Small intestine (tissue), 7 donors: ENCODE measurements around the gene FAM228B. TPM values are rescaled to one million over a fixed set of nuclear protein-coding genes. Genes with fewer than 3 reads are reported as not detected.
"Not testable (repeated sequence)": the region's sequence is repeated elsewhere in the genome, so short reads cannot be mapped to it uniquely, and the experiment has no call there.

ENCODE experiments used
- DNase-seq, 2 donors: peaks; one replicate each; pipeline versions ENCODE4 v3.0.0 to v3.0.0-alpha.2; 2013
- FAIRE-seq: peaks from 2 replicates; lab custom pipeline; 2012; peaks lifted over from hg19 to GRCh38; lab: Jason Lieb, UNC
- H3K27ac ChIP-seq, 3 donors: one replicate each; pipeline ENCODE4 v1.5.1; 2013; ENCODE audit warnings: low read length in 2 of 3, mild to moderate bottlenecking in 2 of 3, control low read depth in 1 of 3, inconsistent platforms in 1 of 3, low read depth in 1 of 3, moderate library complexity in 1 of 3
- H3K27me3 ChIP-seq, 3 donors: one replicate each; pipeline ENCODE4 v1.6.1; 2013; ENCODE audit warnings: low read length in 3 of 3, inconsistent platforms in 1 of 3; ENCODE audit not compliant: control insufficient read depth in 3 of 3, insufficient read depth in 3 of 3
- H3K36me3 ChIP-seq, 3 donors: one replicate each; pipeline ENCODE4 v1.6.1; 2013; ENCODE audit warnings: low read length in 3 of 3, inconsistent platforms in 1 of 3, low read depth in 1 of 3, mild to moderate bottlenecking in 1 of 3, moderate library complexity in 1 of 3; ENCODE audit not compliant: control insufficient read depth in 3 of 3, insufficient read depth in 2 of 3
- H3K4me1 ChIP-seq, 3 donors: one replicate each; pipeline ENCODE4 v1.6.1; 2013; ENCODE audit warnings: low read length in 2 of 3, inconsistent platforms in 1 of 3, low read depth in 1 of 3, mild to moderate bottlenecking in 1 of 3, moderate library complexity in 1 of 3; ENCODE audit not compliant: control insufficient read depth in 3 of 3, insufficient read depth in 2 of 3
- H3K4me3 ChIP-seq, 3 donors: one replicate each; pipeline ENCODE4 v1.5.1; 2013; ENCODE audit warnings: low read length in 3 of 3, control low read depth in 1 of 3, inconsistent platforms in 1 of 3, low read depth in 1 of 3, mild to moderate bottlenecking in 1 of 3, moderate library complexity in 1 of 3
- H3K9me3 ChIP-seq, 2 donors: one replicate each; pipeline ENCODE4 v1.6.1; 2013; ENCODE audit warnings: low read depth in 1 of 2, low read length in 1 of 2; ENCODE audit not compliant: control insufficient read depth in 2 of 2, insufficient read depth in 1 of 2
- WGBS, 3 donors: extraction: QIAGEN DNeasy Blood & Tissue Kit; methylation state at CpG; one replicate each; pipeline ENCODE4 v1.1.7; 2013; 5-methylcytosine and 5-hydroxymethylcytosine counted together
- polyA plus RNA-seq, 4 donors: library from polyadenylated mRNA; stranded (reverse) in 3 of 4; unstranded in 1 of 4; fragments of 200-250 nt in 3 of 4; fragments of 120-200 nt in 1 of 4; gene quantifications; one replicate each; pipeline versions ENCODE4 v1.2.1 to v1.2.3, GENCODE V29; 2013
- donor health status: healthy with polysubstance abuse.
- donor health status: control.
- donor health status: control.
- donor health status: Bipolar disorder and iron deficiency.
- donor health status: healthy.

Gene FAM228B
- polyA plus RNA-seq, 4 donors: 2.9 to 8.4 (median 3.9) TPM

DNA sequence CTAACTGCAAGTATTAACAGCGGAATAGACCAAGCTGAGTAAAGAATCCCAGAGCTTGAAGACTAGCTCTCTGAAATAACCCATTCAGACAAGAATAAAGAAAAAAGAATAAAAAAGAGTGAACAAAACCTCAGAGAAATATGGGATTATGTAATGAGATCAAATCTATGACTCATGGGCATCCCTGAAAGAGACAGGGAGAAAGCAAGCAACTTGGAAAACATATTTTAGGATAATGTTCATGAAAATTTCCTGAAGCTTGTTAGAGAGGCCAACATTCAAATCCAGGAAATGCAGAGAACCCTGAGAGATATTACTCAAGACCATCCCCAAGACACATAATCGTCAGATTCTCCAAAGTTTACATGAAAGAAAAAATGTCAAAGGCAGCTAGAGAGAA, 17.5 kb upstream of the FAM228B start:
- no peak overlapping the region for H3K4me3 ChIP-seq
- no peak for FAIRE-seq

DNA sequence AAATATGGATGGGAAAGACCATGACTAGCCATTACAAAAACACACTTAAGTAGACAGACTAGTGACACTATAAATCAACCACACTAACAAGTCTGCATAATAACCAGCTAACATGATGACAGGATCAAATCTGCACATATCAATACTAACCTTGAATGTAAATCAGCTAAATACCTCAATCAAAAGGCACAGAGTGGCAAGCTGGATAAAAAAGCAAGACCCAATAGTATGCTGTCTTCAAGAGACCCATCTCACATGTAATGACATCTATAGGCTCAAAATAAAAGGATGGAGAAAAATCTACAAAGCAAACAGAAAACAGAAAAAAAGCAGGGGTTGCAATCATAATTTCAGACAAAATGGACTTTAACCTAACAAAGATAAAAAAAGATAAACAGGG, 16.5 kb upstream of the FAM228B start:
- H3K9me3 ChIP-seq: peaks cover 0 to 18% of the 10 kb centered on the region in 2 donors
- DNase-seq (no peak), FAIRE-seq (no peak)
- no peaks in the 10 kb centered on the region for H3K27me3 ChIP-seq
- no peak overlapping the region for H3K27ac ChIP-seq
- no peak overlapping the region for H3K4me3 ChIP-seq
- peaks cover 0 to 5% (median 0%) of the 10 kb centered on the region in 3 donors for H3K36me3 ChIP-seq
- H3K4me1 ChIP-seq: no peaks in the 10 kb centered on the region

More for the DNA sequence above, 17.5 kb upstream of the FAM228B start:
- no peaks in the 10 kb centered on the region for H3K4me1 ChIP-seq
- no peak overlapping the region for H3K27ac ChIP-seq
- peaks cover 0 to 5% (median 0%) of the 10 kb centered on the region in 3 donors for H3K36me3 ChIP-seq
- no peak for DNase-seq
- WGBS, 3 donors: 30 to 49% (median 44%) methylated on average over 2 of the region's 2 CpGs
- H3K27me3 ChIP-seq: no peaks in the 10 kb centered on the region
- peaks cover 0 to 18% of the 10 kb centered on the region in 2 donors for H3K9me3 ChIP-seq

DNA sequence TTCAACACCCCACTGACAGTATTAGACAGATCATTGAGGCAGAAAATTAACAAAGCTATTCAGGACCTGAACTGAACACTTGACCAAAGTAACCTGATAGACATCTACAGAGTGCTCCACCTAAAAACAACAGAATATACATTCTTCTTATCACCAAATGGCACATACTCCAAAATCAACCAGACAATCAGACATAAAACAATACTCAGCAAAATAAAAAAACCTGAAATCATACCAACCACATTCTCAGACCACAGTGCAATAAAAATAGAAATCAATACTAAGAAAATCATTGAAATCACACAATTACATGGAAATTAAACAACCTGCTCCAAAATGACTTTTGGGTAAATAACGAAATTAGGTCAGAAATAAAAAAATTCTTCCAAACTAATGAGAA, 15.9 kb upstream of the FAM228B start:
- WGBS, 3 donors: 47 to 67% (median 51%) methylated on average over 1 of the region's 1 CpG
- no peak for FAIRE-seq
- peaks cover 0 to 5% (median 0%) of the 10 kb centered on the region in 3 donors for H3K36me3 ChIP-seq
- no peaks in the 10 kb centered on the region for H3K27me3 ChIP-seq
- no peaks in the 10 kb centered on the region for H3K4me1 ChIP-seq
- H3K27ac ChIP-seq: no peak overlapping the region
- H3K9me3 ChIP-seq: peaks cover 0 to 18% of the 10 kb centered on the region in 2 donors
- no peak for DNase-seq
- no peak overlapping the region for H3K4me3 ChIP-seq

DNA sequence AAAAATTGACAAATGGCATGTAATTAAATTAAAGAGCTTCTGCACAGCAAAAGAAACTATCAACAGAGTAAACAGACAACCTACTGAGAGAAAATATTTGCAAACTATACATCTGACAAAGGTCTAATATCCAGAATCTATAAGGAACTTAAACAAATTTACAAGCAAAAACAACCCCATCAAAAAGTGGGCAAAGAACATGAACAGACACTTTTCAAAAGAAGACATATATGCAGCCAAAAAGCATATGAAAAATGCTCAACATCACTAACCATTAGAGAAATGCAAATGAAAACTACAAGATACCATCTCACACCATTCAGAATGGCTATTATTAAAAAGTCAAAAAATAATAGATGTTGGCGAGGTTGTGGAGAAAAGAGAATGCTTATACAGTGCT, 13.8 kb upstream of the FAM228B start:
- not testable (repeated sequence) for FAIRE-seq, H3K4me1 ChIP-seq, DNase-seq, H3K27ac ChIP-seq, H3K4me3 ChIP-seq, H3K27me3 ChIP-seq, H3K36me3 ChIP-seq
- WGBS, 3 donors: 88 to 96% (median 94%) methylated on average over 1 of the region's 1 CpG
- H3K9me3 ChIP-seq: peaks cover 0 to 21% of the 10 kb centered on the region in 2 donors

DNA sequence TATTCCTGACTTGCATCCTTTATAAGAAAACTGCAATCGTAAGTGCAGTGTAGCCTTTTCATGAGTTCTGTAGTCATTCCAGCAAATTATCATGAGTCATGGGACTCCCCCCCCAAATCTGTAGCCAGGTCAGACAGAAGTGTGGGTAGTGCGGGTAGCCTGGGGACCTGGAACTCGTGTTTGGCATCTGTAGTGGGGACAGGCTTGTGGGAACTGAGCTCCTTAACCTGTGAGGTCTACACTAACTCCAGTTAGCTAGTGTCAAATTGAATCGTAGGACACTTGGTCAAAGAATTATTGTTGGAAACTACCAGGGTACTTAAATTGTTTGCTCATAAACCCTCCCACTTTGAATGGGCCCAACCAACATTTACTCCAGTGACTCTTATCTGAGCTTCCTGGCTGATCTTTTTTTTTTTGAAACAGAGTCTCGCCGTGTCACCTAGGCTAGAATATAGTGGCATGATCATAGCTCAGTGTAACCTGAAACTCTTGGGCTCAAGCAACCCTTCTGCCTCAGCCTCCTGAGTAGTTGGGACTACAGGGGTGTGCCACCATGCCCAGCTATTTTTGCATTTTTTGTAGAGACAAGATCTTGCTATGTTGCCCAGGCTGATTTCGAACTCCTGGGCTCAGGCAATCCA, 12.5 kb upstream of the FAM228B start:
- Histone ChIP-seq H3K27ac (no peak overlapping the region), H3K27me3 (no peaks in the 10 kb centered on the region), H3K4me3 (no peak overlapping the region), H3K36me3 (no peaks in the 10 kb centered on the region), H3K4me1 (no peaks in the 10 kb centered on the region), H3K9me3 (peaks cover 0 to 23% of the 10 kb centered on the region in 2 donors)
- FAIRE-seq (no peak), DNase-seq (no peak)
- WGBS, 3 donors: 86 to 89% (median 88%) methylated on average over 7 of the region's 7 CpGs

DNA sequence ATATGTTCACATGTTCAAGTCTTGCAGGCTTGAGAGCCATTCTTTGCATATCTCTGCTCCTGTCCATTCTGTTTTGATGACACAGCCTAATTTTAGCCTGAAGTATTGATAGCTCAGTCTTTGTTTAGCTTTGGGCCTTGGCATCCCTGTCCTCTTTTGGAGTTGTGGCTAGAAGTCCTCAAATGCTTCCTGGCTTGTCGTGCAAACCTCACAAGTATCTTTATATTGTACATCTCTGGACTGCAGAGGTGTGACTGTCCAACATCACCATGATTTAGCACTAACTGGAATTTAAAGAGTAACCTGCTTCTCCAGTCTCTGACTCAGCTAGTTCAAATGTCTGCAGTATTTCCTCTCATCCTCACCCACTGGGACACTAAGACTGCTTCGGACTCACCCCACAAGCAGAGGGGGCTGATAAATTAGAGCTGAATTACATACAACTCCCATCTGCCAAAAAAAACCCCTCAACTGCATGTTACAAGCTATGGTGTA, 11.8 kb upstream of the FAM228B start:
- H3K36me3 ChIP-seq: no peaks in the 10 kb centered on the region
- FAIRE-seq (no peak), DNase-seq (no peak)
- H3K9me3 ChIP-seq: peaks cover 0 to 18% of the 10 kb centered on the region in 2 donors
- H3K27ac ChIP-seq: no peak overlapping the region
- no peaks in the 10 kb centered on the region for H3K4me1 ChIP-seq
- no peak overlapping the region for H3K4me3 ChIP-seq
- 66 to 88% (median 81%) methylated on average over 2 of the region's 2 CpGs for WGBS, 3 donors
- H3K27me3 ChIP-seq: no peaks in the 10 kb centered on the region

DNA sequence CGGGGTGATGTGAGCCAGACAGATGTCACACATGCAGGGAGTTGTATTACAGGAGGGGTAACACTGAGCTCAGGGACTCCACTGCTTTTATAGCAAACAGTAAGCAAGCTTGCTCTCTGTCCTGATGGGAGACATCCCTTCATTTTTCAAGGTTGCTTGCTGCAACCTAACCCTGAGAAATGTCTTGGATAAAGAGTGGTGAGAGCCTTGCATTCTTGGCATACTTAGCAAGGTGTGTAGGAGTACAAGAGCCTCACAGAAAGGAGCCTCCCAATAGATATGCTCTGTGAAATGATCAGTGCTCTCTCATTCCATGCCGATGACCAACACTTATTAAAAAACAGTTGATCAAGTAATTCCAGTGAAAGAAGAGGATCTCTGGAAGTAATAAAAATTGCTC, 8.2 kb upstream of the FAM228B start:
- FAIRE-seq (no peak), DNase-seq (no peak)
- Histone ChIP-seq H3K9me3 (peaks cover 0 to 12% of the 10 kb centered on the region in 2 donors), H3K4me1 (no peaks in the 10 kb centered on the region), H3K4me3 (no peak overlapping the region), H3K27ac (no peak overlapping the region), H3K36me3 (no peaks in the 10 kb centered on the region), H3K27me3 (no peaks in the 10 kb centered on the region)
- 48 to 49% (median 48%) methylated on average over 2 of the region's 2 CpGs for WGBS, 3 donors

DNA sequence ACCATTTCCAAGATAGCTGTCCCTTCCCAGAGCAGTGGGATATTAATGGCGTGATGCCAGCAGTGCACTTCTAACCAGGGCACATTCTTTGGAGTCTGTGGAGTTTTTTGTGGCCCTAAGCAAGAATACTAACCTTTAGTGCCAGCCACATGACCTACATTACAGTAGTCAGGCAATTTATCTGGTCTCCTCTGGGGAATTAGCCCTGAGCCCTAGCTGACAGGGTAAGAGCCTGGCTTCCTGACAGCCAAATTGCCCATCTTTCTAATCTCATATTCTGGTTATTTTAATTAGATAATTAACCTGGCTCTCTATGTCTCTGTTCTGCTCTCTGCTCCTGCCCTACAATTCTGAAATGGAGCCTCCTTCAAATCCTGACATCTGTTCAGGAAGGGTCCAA, 5.4 kb upstream of the FAM228B start:
- Histone ChIP-seq H3K4me3 (no peak overlapping the region), H3K36me3 (no peaks in the 10 kb centered on the region), H3K9me3 (peaks cover 0 to 12% of the 10 kb centered on the region in 2 donors), H3K27me3 (no peaks in the 10 kb centered on the region), H3K4me1 (peaks cover 0 to 2% (median 0%) of the 10 kb centered on the region in 3 donors), H3K27ac (no peak overlapping the region)
- DNase-seq: no peak
- no peak for FAIRE-seq
- WGBS, 3 donors: 80 to 88% (median 88%) methylated on average over 1 of the region's 1 CpG

DNA sequence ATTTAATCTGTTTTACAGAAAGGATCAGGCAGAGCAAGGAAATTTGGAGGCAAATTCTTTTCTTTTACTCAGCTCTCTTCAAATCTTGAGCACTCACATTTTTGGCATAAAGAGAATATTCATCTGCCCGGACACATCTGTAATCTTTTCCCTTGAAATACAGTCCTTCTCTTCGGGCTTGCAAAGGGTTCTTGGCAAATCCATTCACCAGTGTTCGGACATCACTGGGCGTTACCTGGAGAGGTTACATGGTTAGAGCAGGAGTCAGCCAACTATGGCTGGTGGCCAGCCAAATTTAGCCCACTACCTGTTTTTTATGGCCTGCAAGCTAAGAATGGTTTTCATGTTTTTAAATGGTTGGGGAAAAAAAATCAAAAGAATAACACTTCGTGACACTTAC, 2.2 kb upstream of the FAM228B start:
- Histone ChIP-seq H3K4me3 (no peak overlapping the region), H3K27me3 (no peaks in the 10 kb centered on the region), H3K36me3 (no peaks in the 10 kb centered on the region), H3K4me1 (peaks cover 0 to 5% (median 0%) of the 10 kb centered on the region in 3 donors), H3K9me3 (no peaks in the 10 kb centered on the region), H3K27ac (no peak overlapping the region)
- FAIRE-seq (no peak), DNase-seq (no peak)
- WGBS, 3 donors: 78 to 95% (median 89%) methylated on average over 5 of the region's 5 CpGs
